Erythroblast (primary cell): ENCODE results near the gene STARD9.

Experiments
- GATA1 ChIP-seq: IDR thresholded peaks from 2 replicates; pipeline ENCODE4 v1.6.1; 2011; ENCODE audit warnings: low read depth, mild to moderate bottlenecking, control low read depth, low read length, moderate library complexity
- POLR2A ChIP-seq: IDR thresholded peaks from 2 replicates; pipeline ENCODE4 v1.6.1; 2011; ENCODE audit warnings: mild to moderate bottlenecking, low read length

- no peak for TF ChIP-seq POLR2A
- no peak for TF ChIP-seq GATA1
Observed at GRCh38 chr15:42623951-42624350, 48.5 kb downstream of the STARD9 start.
